Coronary artery (tissue), 2 donors: ENCODE data around the gene PTAFR.
A peak's percentile ranks its signal among the peaks of the same experiment; 100 is the strongest.

Experiments
- DNase-seq: peaks from one replicate; pipeline ENCODE4 v3.0.0-alpha.2; 2017; ENCODE audit warnings: low spot score
- H3K27ac ChIP-seq, 2 donors: fragments of 200-600 bp; sonication (generic); one replicate each; pipeline ENCODE4 v1.5.1; 2016 to 2019
- H3K4me3 ChIP-seq: fragments of 200-600 bp; sonication (generic); 2 replicates; pipeline ENCODE4 v1.5.1; 2016; ENCODE audit warnings: mild to moderate bottlenecking, moderate library complexity
- TF ChIP-seq, protein P1 (sequence below): fragments of 200-600 bp; sonication (generic); IDR thresholded peaks from one replicate; pipeline ENCODE4 v1.5.1; 2019; ENCODE audit warnings: antibody characterized with exemption

The PTAFR gene

DNA sequence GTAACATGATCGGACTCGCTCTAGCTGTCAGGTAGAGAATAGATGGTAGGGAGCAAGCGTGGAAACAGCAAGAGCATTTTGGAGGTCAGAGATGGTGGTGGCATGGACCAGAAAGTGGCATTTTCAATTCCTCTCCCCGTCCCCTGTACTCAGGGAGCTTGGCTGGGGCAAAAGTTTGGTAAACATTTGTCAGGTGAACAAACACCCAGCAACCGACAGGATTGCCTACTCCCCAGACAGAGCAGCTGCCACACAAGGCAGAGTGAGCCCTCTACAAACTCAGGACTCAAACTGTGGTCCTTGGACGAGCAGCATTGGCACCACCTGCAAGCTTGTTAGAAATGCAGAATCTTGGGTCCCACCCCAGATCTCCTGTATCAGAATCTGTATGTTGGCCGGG lies 14.3 kb downstream of the PTAFR start:
- Histone ChIP-seq H3K4me3 (no peak overlapping the region), H3K27ac (peak overlapping the region in 1 of 2 donors; percentile 47)
- no peak for DNase-seq
- TF ChIP-seq, protein P1, sequence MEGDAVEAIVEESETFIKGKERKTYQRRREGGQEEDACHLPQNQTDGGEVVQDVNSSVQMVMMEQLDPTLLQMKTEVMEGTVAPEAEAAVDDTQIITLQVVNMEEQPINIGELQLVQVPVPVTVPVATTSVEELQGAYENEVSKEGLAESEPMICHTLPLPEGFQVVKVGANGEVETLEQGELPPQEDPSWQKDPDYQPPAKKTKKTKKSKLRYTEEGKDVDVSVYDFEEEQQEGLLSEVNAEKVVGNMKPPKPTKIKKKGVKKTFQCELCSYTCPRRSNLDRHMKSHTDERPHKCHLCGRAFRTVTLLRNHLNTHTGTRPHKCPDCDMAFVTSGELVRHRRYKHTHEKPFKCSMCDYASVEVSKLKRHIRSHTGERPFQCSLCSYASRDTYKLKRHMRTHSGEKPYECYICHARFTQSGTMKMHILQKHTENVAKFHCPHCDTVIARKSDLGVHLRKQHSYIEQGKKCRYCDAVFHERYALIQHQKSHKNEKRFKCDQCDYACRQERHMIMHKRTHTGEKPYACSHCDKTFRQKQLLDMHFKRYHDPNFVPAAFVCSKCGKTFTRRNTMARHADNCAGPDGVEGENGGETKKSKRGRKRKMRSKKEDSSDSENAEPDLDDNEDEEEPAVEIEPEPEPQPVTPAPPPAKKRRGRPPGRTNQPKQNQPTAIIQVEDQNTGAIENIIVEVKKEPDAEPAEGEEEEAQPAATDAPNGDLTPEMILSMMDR: no peak

DNA sequence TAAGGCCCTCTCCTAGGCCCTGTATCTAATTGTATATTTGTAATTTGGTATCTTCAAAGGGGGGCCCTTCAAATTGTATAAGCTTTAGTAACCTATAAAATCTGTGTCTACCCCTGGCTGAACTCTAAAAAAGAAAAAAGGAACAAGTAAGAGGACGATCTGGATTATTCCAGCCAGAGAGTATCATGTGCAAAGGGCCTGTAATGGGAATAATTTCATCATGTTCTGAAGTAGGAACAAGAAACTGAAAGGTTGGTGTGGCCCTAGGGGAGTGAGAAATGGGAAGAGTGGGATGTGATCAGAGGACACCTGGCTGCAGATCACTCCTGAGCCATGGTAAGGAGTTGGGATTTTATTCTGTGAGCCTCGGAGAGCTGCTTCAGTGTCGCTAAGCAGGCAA lies 14.7 kb downstream of the PTAFR start:
- TF ChIP-seq, protein P1: no peak
- no peak for DNase-seq
- H3K27ac ChIP-seq: peak overlapping the region in 1 of 2 donors; percentile 47
- no peak overlapping the region for H3K4me3 ChIP-seq

DNA sequence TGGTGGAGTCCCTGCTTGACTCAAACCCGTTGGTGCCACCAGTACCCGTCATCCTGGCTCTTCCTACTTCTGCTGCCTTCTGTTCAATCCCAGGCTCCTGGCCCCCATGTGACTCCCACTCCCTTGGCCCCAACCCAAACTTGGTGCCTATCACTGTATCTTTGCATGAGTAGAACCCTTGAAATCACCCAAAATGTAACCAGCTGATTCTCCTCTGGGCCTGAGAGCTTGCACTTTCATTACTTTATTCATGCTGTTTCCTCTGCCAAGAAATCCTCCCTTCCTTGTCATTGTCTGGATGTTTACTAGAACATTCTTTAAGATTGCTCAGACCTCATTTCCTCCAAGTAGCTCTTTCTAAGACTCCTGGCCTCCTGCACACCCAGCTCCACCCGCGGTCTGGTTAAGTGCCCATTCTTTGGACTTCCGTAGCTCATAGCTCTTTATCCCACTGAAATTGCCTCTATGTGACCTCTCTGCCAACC lies 15.7 kb downstream of the PTAFR start:
- no peak for DNase-seq
- TF ChIP-seq, protein P1: no peak
- H3K27ac ChIP-seq: peak overlapping the region in 1 of 2 donors; percentile 60
- H3K4me3 ChIP-seq: no peak overlapping the region

DNA sequence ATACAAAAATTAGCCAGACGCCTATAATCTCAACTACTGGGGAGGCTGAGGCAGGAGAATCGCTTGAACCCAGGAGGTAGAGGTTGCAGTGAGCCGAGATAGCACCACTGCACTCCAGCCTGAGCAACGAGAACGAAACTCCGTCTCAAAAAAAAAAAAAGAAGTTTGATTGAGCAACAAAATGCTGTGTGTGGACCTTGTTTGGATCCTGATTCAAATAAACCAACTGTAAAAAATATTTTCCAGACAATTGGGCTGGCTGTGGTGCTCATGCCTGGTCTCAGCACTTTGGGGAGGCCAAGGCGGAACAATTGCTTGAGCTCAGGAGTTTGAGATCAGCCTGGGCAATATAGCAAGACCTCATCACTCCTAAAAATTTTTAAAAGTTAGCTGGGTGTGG lies 16.8 kb downstream of the PTAFR start:
- no peak for DNase-seq
- TF ChIP-seq, protein P1: no peak
- Histone ChIP-seq H3K4me3 (no peak overlapping the region), H3K27ac (peak overlapping the region in 1 of 2 donors; percentile 54)

DNA sequence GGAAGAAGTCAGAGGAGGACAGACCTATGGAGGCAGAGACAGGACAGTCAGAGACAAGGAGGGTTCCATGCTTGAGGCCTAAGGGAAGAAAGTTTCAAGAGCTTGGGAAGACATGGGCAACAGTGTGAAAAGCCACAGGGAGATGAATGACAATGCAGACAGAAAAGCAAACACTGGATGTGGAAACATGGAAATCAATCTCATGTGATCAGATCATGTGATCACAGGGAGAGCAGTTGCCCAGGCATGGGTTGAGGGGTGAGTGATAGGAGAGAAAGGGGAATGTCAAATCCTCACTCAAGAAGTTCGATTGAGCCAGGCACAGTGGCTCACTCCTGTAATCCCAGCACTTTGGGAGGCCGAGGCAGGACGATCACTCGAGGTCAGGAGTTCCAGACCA lies 17.2 kb downstream of the PTAFR start:
- TF ChIP-seq, protein P1: no peak
- Histone ChIP-seq H3K27ac (peak overlapping the region in 1 of 2 donors; percentile 28), H3K4me3 (no peak overlapping the region)
- DNase-seq: no peak

DNA sequence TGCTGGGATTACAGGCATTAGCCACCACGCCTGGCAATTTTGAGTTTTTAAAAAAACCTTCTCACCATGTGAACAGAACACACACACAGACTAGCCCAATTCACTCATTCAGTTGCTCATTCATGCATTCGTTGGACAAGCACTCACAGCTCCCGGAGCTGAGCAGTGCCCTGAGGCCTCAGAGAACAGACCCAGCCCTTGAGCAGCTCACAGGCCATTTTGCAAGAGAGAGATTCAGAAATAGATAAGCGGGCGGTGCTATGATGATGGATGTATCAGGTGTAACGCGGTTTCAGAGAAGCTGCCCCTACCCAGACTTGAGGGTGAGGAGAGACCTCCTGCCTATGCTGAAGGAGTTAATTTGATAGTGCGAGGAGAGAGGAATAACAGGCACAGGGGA lies 18.6 kb downstream of the PTAFR start:
- TF ChIP-seq, protein P1: no peak
- H3K4me3 ChIP-seq: no peak overlapping the region
- DNase-seq: no peak
- no peak overlapping the region for H3K27ac ChIP-seq

DNA sequence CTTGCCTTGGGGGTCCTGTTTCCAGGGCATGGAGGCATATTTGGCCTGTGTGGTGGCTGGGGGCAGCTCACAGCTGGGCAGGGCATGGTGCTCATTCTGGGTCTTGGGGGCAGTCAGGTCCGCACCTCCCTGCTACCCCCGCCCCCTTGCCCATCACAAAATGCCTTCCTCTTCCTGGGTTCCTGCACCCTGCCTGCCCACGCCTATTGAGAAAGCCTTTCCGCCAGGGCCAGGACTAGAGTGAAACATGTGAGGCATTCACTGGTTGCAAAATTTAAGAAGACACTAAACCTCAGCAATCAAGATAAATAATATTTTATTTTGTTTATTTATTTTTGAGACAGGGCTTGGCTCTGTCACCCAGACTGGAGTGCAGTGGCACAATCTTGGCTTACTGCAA lies 19.7 kb downstream of the PTAFR start:
- TF ChIP-seq, protein P1: no peak
- Histone ChIP-seq H3K27ac (peak overlapping the region in 1 of 2 donors; percentile 40), H3K4me3 (no peak overlapping the region)
- DNase-seq: no peak
